Stimulated activated CD8-positive, alpha-beta memory T cell treated with anti-CD3 and anti-CD28 coated beads, Interleukin-15, amount 100 ng/mL, for 1 hour (primary cell): Measurements from ENCODE around the gene RS1.

ENCODE experiments used
- DNase-seq: peaks from one replicate; pipeline ENCODE4 v3.0.0-alpha.2; 2020; ENCODE audit warnings: low read depth

RS1 gene

GRCh38 chrX:18668071-18668835 is 3.7 kb downstream of the RS1 start:
- DNase-seq: no peak

GRCh38 chrX:18666614-18667013 is 5.3 kb downstream of the RS1 start:
- DNase-seq: no peak

- DNase-seq: no peak
Measured at GRCh38 chrX:18664947-18665346, 7.0 kb downstream of the RS1 start.

- no peak for DNase-seq
Measured at GRCh38 chrX:18661273-18661672, 10.6 kb downstream of the RS1 start.

- DNase-seq: no peak
Measured at GRCh38 chrX:18654875-18655836, 16.8 kb downstream of the RS1 start.

GRCh38 chrX:18652636-18653035 is 19.3 kb downstream of the RS1 start:
- no peak for DNase-seq

GRCh38 chrX:18650662-18651061 is 21.2 kb downstream of the RS1 start:
- no peak for DNase-seq

- no peak for DNase-seq
Measured at GRCh38 chrX:18649498-18649951, 22.4 kb downstream of the RS1 start.

- DNase-seq: no peak
Measured at GRCh38 chrX:18647621-18648020, 24.3 kb downstream of the RS1 start.

- no peak for DNase-seq
Measured at GRCh38 chrX:18643853-18644252, 28.1 kb downstream of the RS1 start.

- no peak for DNase-seq
Measured at GRCh38 chrX:18643243-18643642, 28.7 kb downstream of the RS1 start.

- DNase-seq: no peak
Measured at GRCh38 chrX:18640686-18641085, 31.2 kb downstream of the RS1 start.

- DNase-seq: no peak
Measured at GRCh38 chrX:18639280-18639679, 32.6 kb downstream of the RS1 start.

GRCh38 chrX:18638398-18638797 is 33.5 kb downstream of the RS1 start:
- DNase-seq: no peak

- no peak for DNase-seq
Measured at GRCh38 chrX:18630934-18631333, 41.0 kb downstream of the RS1 start.

- no peak for DNase-seq
Measured at GRCh38 chrX:18624599-18624998, 47.3 kb downstream of the RS1 start.

- no peak for DNase-seq
Measured at GRCh38 chrX:18620349-18620748, 51.6 kb downstream of the RS1 start.

- no peak for DNase-seq
Measured at GRCh38 chrX:18619288-18619687, 52.6 kb downstream of the RS1 start.

- no peak for DNase-seq
Measured at GRCh38 chrX:18617407-18617750, 54.5 kb downstream of the RS1 start.

- no peak for DNase-seq
Measured at GRCh38 chrX:18616688-18617406, 55.1 kb downstream of the RS1 start.

GRCh38 chrX:18613930-18614639 is 57.8 kb downstream of the RS1 start:
- no peak for DNase-seq

GRCh38 chrX:18607966-18608365 is 63.9 kb downstream of the RS1 start:
- DNase-seq: no peak
